BLaER1 treated with 17β-estradiol and CSF1 and Interleukin-3, amounts not matched to agents 10 nM and 100 nM (cell line): Measurements from ENCODE around the gene ARID5B.

Experiments used
- H3K27ac ChIP-seq, 11 experiments: shearing (Covaris generic); formaldehyde crosslinking; 2 replicates each; pipeline ENCODE4 v1.8.1; 2022
- H3K27me3 ChIP-seq, 11 experiments: shearing (Covaris generic); formaldehyde crosslinking; 2 replicates each; pipeline ENCODE4 v1.8.1; 2022
- H3K36me3 ChIP-seq, 11 experiments: shearing (Covaris generic); formaldehyde crosslinking; 2 replicates each; pipeline ENCODE4 v1.8.1; 2022
- H3K4me1 ChIP-seq, 10 experiments: shearing (Covaris generic); formaldehyde crosslinking; 2 replicates each; pipeline ENCODE4 v1.8.1; 2022
- H3K4me2 ChIP-seq, 11 experiments: shearing (Covaris generic); formaldehyde crosslinking; 2 replicates each; pipeline ENCODE4 v1.8.1; 2022
- H3K4me3 ChIP-seq, 10 experiments: shearing (Covaris generic); formaldehyde crosslinking; 2 replicates each; pipeline ENCODE4 v1.8.1; 2022
- H3K9ac ChIP-seq, 11 experiments: shearing (Covaris generic); formaldehyde crosslinking; 2 replicates each; pipeline ENCODE4 v1.8.1; 2022
- H3K9me3 ChIP-seq, 11 experiments: shearing (Covaris generic); formaldehyde crosslinking; replicated peaks in 1 of 11; 2 replicates each; pipeline ENCODE4 v1.8.1; 2022
- H4K20me1 ChIP-seq, 11 experiments: shearing (Covaris generic); formaldehyde crosslinking; 2 replicates each; pipeline ENCODE4 v1.8.1; 2022
- Cebpa-rat ChIP-seq, 11 experiments: shearing (Covaris generic); IDR thresholded peaks; 2 replicates each; pipeline ENCODE4 v1.8.1; 2022

ARID5B gene

DNA sequence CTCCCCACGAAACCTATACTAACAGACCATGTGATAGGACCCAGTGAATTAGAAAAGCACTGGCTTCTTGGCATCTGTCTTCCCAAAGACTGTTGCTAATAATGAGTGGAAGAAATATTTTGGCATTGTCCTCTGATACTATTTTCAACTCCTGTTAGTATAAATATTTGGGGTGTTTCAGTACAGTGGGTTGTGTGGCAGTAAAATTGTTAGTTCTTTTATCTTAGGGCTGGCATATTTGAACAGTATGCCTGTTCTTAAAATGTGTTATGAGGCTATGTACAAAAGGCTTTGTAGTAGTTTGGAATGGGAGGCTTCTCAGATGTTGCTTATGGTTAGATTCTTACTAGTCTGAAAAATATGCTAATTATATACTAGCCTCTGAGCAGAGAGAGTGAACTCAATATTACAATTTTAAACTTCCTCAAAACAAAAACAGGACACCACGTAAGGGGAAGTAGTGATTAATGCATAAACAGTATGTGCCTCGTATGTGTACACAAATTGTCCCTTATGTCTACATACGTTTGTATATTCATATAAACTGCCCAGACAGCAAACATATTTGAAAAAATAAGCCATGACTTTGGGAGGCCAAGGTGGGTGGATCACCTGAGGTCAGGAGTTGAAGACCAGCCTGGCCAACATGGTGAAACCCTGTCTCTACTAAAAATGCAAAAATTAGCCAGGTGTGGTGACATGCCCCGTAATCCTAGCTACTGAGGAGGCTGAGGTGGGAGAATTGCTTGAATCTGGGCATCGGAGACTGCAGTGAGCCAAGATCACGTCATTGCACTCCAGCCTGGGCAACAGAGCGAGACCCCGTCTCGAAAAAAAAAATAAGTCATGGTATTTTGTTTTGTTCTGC lies 115.4 kb downstream of the ARID5B start:
- Histone ChIP-seq H3K27ac (peak overlapping the region in 10 of 11 experiments; percentile 34 to 87 (median 62); a peak in 19 of 22 replicates), H3K4me1 (peaks cover 29 to 82% (median 52%) of the 10 kb centered on the region in 10 experiments), H3K9ac (peak overlapping the region in 6 of 11 experiments; percentile 35 to 73 (median 68); a peak in 12 of 22 replicates), H4K20me1 (peaks cover 0 to 89% (median 12%) of the 10 kb centered on the region in 11 experiments; a peak in 7 of 22 replicates), H3K36me3 (peaks cover 51 to 94% (median 74%) of the 10 kb centered on the region in 11 experiments), H3K27me3 (no peaks in the 10 kb centered on the region), H3K9me3 (peaks cover 0 to 6% (median 0%) of the 10 kb centered on the region in 11 experiments; a peak in 4 of 22 replicates), H3K4me2 (peak overlapping the region; percentile 17 to 91 (median 67); a peak in 18 of 22 replicates), H3K4me3 (no peak overlapping the region)
- TF ChIP-seq Cebpa-rat (IDR thresholded peaks at IDR 0.05), result no peak

DNA sequence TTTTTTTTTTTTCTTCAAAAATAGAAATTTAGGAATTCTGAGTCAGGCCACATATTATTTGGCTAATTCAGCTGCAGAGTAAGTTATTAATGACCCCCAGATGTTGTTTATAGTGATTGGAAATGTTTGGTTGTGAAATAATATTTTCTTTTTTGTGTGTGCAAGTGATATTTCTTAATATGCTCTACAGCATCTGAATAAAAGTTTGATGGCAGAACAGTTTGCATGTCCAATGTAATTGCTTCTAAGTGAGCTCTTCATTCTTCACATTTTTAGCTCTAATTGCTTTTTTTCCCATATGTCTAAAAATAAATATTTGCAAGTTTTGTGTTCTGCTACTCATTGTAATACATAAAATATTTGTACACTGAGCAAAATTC lies 116.0 kb downstream of the ARID5B start:
- Histone ChIP-seq H3K4me3 (no peak overlapping the region), H3K27me3 (no peaks in the 10 kb centered on the region), H4K20me1 (peaks cover 0 to 89% (median 12%) of the 10 kb centered on the region in 11 experiments; a peak in 7 of 22 replicates), H3K9ac (peak overlapping the region in 5 of 11 experiments; percentile 37 to 73 (median 67); a peak in 8 of 22 replicates), H3K9me3 (peaks cover 0 to 7% (median 3%) of the 10 kb centered on the region in 11 experiments; a peak in 8 of 22 replicates), H3K4me2 (peak overlapping the region in 8 of 11 experiments; percentile 17 to 91 (median 70); a peak in 15 of 22 replicates), H3K36me3 (peaks cover 51 to 94% (median 74%) of the 10 kb centered on the region in 11 experiments), H3K4me1 (peaks cover 34 to 88% (median 58%) of the 10 kb centered on the region in 10 experiments), H3K27ac (peak overlapping the region in 8 of 11 experiments; percentile 47 to 87 (median 71); a peak in 13 of 22 replicates)
- TF ChIP-seq Cebpa-rat (IDR thresholded peaks at IDR 0.05), result no peak

DNA sequence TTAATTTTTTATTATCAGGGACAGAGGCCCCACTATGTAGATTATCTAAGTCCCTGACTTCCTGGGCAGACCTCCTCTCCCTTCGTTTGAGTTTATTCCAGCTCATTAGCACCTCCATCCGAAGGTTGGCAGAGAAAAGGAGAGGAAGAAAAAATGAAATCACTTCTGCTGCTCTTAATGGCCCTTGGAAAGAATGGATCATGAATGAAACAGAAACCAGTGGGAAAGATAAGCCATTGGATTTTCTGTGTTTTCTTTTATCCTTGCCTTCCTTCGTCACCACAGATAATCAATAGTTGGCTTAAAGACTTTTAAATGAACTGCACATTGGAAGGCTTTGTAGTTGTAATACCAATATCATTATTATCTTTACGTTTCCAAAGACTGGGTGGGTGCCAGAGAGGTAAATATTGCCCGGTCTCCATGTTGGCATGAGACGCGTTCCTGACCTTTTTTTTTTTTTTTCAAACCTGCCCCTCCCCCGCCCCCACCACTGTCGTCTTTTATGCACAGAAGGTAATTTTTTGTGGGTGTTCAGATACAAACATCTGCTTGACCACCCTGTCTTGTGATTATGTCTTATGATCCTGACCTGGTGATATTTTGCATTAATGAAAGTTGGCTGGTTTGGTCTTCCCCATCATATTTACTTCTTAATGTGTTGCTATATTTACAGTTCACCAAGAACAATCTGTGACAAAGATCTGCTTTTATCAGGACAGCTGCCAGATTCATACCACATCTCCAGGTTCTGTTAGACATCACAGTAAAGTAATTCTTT lies 116.8 kb downstream of the ARID5B start:
- peak overlapping the region in 3 of 11 experiments; percentile 2 to 91 (median 87); a peak in 5 of 22 replicates for H3K4me2 ChIP-seq
- peak overlapping the region in 5 of 11 experiments; percentile 12 to 87 (median 83); a peak in 7 of 22 replicates for H3K27ac ChIP-seq
- H3K9me3 ChIP-seq, result peaks cover 0 to 14% (median 7%) of the 10 kb centered on the region in 11 experiments; a peak in 7 of 22 replicates
- H3K27me3 ChIP-seq, result no peaks in the 10 kb centered on the region
- peaks cover 34 to 97% (median 62%) of the 10 kb centered on the region in 10 experiments for H3K4me1 ChIP-seq
- TF ChIP-seq Cebpa-rat (IDR thresholded peaks at IDR 0.05), result no peak
- no peak overlapping the region for H3K4me3 ChIP-seq
- H4K20me1 ChIP-seq, result peaks cover 0 to 91% (median 12%) of the 10 kb centered on the region in 11 experiments; a peak in 7 of 22 replicates
- H3K36me3 ChIP-seq, result peaks cover 48 to 94% (median 73%) of the 10 kb centered on the region in 11 experiments
- H3K9ac ChIP-seq, result 0 out of 22 replicates have a peak overlapping the region, but pooled peaks of 1 of the 11 experiments have one; percentile 28

DNA sequence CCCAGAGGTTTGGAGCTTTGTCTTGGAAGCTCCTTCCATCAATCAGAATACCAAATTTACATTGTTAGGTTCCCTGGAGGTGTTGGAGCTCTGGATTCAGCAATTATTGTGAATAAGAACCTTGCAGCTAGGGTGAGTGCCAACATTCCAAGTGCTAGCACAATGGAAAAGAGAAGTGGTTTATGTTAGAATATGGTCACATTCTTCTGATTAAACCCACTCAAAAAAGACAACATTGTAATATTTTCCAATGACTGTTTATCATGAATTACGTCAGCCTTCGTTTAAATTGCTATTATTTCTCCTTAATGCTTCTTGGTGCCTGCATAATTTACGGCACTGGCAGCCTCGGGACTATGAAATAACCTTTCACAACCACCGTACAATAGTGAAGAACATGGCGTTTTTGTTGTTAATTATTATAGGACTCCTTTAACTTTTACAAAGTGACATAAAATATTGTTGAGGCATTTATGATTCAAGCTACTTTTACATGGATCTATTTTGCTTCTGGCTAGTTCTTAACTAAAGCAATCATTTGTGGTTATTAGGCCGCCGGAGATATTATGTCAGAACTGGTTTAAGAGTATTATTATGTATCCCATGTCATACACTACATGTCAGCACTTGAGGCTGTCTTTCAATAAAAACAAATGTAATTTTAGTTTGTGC lies 117.7 kb downstream of the ARID5B start:
- Histone ChIP-seq H3K9ac (peak overlapping the region in 3 of 11 experiments; percentile 3 to 45 (median 28); a peak in 4 of 22 replicates), H3K36me3 (peaks cover 46 to 94% (median 73%) of the 10 kb centered on the region in 11 experiments), H3K4me1 (peaks cover 34 to 100% (median 62%) of the 10 kb centered on the region in 10 experiments), H3K4me3 (no peak overlapping the region), H3K4me2 (peak overlapping the region in 6 of 11 experiments; percentile 11 to 91 (median 44); a peak in 7 of 22 replicates), H4K20me1 (peaks cover 0 to 95% (median 12%) of the 10 kb centered on the region in 11 experiments; a peak in 7 of 22 replicates), H3K27me3 (no peaks in the 10 kb centered on the region), H3K27ac (peak overlapping the region in 7 of 11 experiments; percentile 10 to 87 (median 70); a peak in 12 of 22 replicates), H3K9me3 (peaks cover 0 to 15% (median 7%) of the 10 kb centered on the region in 11 experiments; a peak in 7 of 22 replicates)
- TF ChIP-seq Cebpa-rat (IDR thresholded peaks at IDR 0.05), result no peak

DNA sequence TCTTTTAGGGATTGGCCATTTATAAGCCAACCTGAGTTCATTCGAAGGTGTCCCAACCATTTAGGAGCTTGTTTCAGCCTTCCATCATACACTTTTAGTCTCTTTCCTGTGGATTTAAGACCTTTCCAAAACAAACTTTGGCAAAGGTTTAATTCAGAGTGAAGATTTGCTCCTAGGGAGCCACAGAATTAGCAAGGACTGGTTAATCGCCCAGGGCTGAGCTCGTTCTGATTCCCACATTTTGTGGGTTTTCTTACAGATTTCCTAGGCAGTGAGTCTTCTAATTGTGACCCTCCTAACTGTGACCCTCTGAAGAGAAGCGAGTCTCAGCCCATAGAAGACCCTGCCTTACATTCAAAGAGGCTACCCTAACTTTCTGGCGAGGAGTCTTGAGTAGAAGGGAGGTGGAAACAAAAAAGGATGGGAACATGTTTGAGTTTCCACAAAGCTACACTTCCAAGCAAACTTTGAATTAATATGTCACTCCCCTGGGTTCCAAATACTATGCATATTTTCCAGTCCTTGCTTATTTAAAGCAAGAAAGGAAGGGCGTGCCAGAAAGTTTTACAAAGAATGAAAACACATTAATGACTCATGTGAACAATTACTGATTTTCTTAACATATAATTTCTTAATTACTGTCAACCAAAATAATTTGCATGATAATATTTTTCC lies 118.3 kb downstream of the ARID5B start:
- Histone ChIP-seq H4K20me1 (peaks cover 0 to 95% (median 12%) of the 10 kb centered on the region in 11 experiments; a peak in 7 of 22 replicates), H3K36me3 (peaks cover 46 to 94% (median 73%) of the 10 kb centered on the region in 11 experiments; a peak in 21 of 22 replicates), H3K4me1 (peaks cover 34 to 99% (median 62%) of the 10 kb centered on the region in 10 experiments), H3K27me3 (no peaks in the 10 kb centered on the region), H3K9me3 (peaks cover 0 to 15% (median 7%) of the 10 kb centered on the region in 11 experiments; a peak in 7 of 22 replicates), H3K9ac (peak overlapping the region in 3 of 11 experiments; percentile 35 to 45 (median 40); a peak in 4 of 22 replicates), H3K27ac (peak overlapping the region in 9 of 11 experiments; percentile 4 to 87 (median 45); a peak in 12 of 22 replicates), H3K4me2 (peak overlapping the region in 9 of 11 experiments; percentile 0 to 91 (median 34); a peak in 13 of 22 replicates), H3K4me3 (no peak overlapping the region)
- TF ChIP-seq Cebpa-rat (IDR thresholded peaks at IDR 0.05), result no peak

DNA sequence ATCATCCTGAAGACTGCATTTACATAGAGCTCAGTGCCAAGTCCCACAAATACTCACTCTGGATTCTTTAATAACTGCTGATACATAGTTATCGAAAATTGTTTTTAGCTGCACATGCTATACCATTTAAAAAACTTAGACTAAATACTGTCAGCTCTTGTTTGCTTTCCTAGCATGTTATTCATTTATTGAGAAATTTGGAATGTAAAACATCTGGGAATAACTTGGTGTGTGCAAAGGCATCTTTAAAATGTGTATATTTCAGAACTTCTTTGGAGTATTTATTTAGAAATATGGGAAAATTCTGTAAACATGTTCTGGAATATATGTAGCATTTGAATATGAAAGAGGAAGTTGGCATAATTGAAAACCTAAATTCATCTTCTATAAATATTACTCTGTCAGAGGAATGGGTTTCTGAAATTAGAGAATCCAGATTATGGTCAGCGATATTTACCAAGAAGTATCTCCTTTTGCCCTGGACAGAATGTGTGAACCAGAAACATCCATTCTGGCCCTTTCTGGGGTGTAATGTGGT lies 119.7 kb downstream of the ARID5B start:
- Histone ChIP-seq H3K36me3 (peaks cover 52 to 94% (median 73%) of the 10 kb centered on the region in 11 experiments; a peak in 21 of 22 replicates), H3K9ac (peak overlapping the region in 1 of 11 experiments; percentile 40; a peak in 3 of 22 replicates), H3K27ac (peak overlapping the region in 5 of 11 experiments; percentile 38 to 87 (median 83); a peak in 8 of 22 replicates), H4K20me1 (peaks cover 0 to 95% (median 7%) of the 10 kb centered on the region in 11 experiments; a peak in 8 of 22 replicates), H3K27me3 (no peaks in the 10 kb centered on the region), H3K4me1 (peaks cover 27 to 100% (median 53%) of the 10 kb centered on the region in 10 experiments), H3K4me3 (no peak overlapping the region), H3K9me3 (peaks cover 0 to 15% (median 7%) of the 10 kb centered on the region in 11 experiments; a peak in 7 of 22 replicates), H3K4me2 (peak overlapping the region in 5 of 11 experiments; percentile 21 to 91 (median 48); a peak in 10 of 22 replicates)
- no peak for TF ChIP-seq Cebpa-rat (IDR thresholded peaks at IDR 0.05)
